ENCODE data around the gene HAS3.
"Not testable (repeated sequence)": the region's sequence is repeated elsewhere in the genome, so short reads cannot be mapped to it uniquely, and the experiment has no call there.

The HAS3 gene

GRCh38 chr16:69123910-69124309 lies 18.5 kb downstream of the HAS3 start:
- no peak overlapping the region for H3K4me3 ChIP-seq (replicated peaks in 1 of 2; ENCODE audit: low read depth in 2 of 2, low read length in 2 of 2)
- DNase-seq (ENCODE audit: low read depth in 2 of 2) = peak; percentile 80 to 84
- peak; percentile 54 for TF ChIP-seq CTCF (IDR thresholded peaks at IDR 0.05; ENCODE audit: low read depth, low read length)

DNA sequence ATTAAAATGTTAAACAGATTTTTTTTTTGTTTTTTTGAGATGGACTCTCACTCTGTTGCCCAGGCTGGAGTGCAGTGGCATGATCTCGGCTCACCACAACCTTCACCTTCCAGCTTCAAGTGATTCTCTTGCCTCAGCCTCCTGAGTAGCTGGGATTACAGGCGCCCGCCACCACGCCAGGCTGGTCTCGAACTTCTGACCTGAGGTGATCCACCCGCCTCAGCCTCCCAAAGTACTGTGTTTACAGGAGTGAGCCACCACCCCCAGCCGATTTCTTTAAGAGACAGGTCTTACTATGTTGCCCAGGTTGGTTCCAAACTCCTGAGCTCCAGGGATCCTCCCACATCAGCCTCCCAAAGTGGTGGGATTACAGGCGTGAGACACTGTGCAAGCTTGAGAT lies 19.0 kb downstream of the HAS3 start:
- not testable (repeated sequence) for H3K4me3 ChIP-seq (replicated peaks in 1 of 2; ENCODE audit: low read depth in 2 of 2, low read length in 2 of 2); DNase-seq (ENCODE audit: low read depth in 2 of 2)

- H3K4me3 ChIP-seq (replicated peaks in 1 of 2; ENCODE audit: low read depth in 2 of 2, low read length in 2 of 2); DNase-seq (ENCODE audit: low read depth in 2 of 2): not testable (repeated sequence)
These were observed 19.5 kb downstream of the HAS3 start for GRCh38 chr16:69124961-69125360.

DNA sequence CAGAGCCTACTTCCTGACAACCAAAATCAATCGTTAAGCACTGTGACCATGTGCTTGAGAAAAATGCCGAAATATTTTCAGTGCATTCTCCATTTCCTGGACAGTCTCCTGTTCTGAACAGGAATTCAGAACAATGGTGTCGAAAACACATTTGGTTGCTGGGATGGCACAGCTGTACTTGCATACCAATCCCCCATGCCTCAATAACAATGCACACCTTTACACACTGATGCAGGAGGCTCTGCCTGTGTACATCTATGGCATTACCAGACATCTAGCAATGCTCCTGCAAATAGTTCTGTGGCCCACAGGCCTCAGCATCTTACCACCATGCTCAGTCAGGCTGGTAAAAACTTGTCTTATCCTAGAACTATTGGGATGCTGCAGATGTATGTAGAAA lies 20.8 kb downstream of the HAS3 start:
- no peak overlapping the region for H3K4me3 ChIP-seq (replicated peaks in 1 of 2; ENCODE audit: low read depth in 2 of 2, low read length in 2 of 2)
- no peak for TF ChIP-seq CTCF (IDR thresholded peaks at IDR 0.05; ENCODE audit: low read depth, low read length)
- no peak for DNase-seq (ENCODE audit: low read depth in 2 of 2)

GRCh38 chr16:69126801-69127200 lies 21.3 kb downstream of the HAS3 start:
- not testable (repeated sequence) for H3K4me3 ChIP-seq (replicated peaks in 1 of 2; ENCODE audit: low read depth in 2 of 2, low read length in 2 of 2); DNase-seq (ENCODE audit: low read depth in 2 of 2)

- no peak for TF ChIP-seq CTCF (IDR thresholded peaks at IDR 0.05; ENCODE audit: low read depth, low read length)
- DNase-seq (ENCODE audit: low read depth in 2 of 2) = no peak
These were observed 22.6 kb downstream of the HAS3 start for GRCh38 chr16:69127966-69128510.

DNA sequence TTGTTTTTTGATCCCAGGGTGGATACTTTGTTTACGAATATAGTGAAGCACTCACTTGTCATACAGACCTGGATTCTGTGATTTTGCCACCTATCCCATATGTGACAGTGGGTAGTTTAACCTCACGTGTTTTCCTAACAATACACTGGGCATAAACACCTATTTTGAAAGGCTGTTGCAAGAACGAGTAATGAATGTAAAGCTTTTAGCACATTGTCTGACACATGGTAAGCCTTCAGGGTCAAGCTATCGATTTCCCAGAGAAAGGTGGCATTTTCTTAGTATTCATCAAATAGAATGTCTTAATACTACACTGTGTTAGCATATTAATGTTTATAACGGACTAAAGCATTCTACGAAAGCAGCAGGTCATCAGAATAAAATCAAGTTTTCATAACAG lies 25.0 kb downstream of the HAS3 start:
- DNase-seq (ENCODE audit: low read depth in 2 of 2) = no peak
- no peak overlapping the region for H3K4me3 ChIP-seq (replicated peaks in 1 of 2; ENCODE audit: low read depth in 2 of 2, low read length in 2 of 2)
- no peak for TF ChIP-seq CTCF (IDR thresholded peaks at IDR 0.05; ENCODE audit: low read depth, low read length)

More at GRCh38 chr16:69127966-69128510, 22.6 kb downstream of the HAS3 start:
- H3K4me3 ChIP-seq (replicated peaks in 1 of 2; ENCODE audit: low read depth in 2 of 2, low read length in 2 of 2) = no peak overlapping the region

GRCh38 chr16:69131167-69131838 lies 25.9 kb downstream of the HAS3 start:
- TF ChIP-seq CTCF (IDR thresholded peaks at IDR 0.05; ENCODE audit: low read depth, low read length) = no peak
- peak overlapping the region; percentile 96 to 99 for H3K4me3 ChIP-seq (replicated peaks in 1 of 2; ENCODE audit: low read depth in 2 of 2, low read length in 2 of 2)
- peak in 1 of 2 donors; percentile 46 for DNase-seq (ENCODE audit: low read depth in 2 of 2)

All from cardiac fibroblast (primary cell).